Transverse colon (tissue), 4 donors: ENCODE results near the gene NCEH1.

Experiments
- CTCF ChIP-seq, 5 experiments: fragments of 200-600 bp in 3 of 5; fragments of 450-650 bp in 2 of 5; sonication (generic) in 3 of 5; IDR thresholded peaks; 1 replicate in 2 of 5; 2 replicates in 3 of 5; pipeline ENCODE4 v1.5.1; 2016 to 2017; ENCODE audit warnings: antibody characterized with exemption in 5 of 5, inconsistent platforms in 3 of 5, mild to moderate bottlenecking in 2 of 5, moderate library complexity in 1 of 5
- POLR2A ChIP-seq: fragments of 450-650 bp; IDR thresholded peaks from one replicate; pipeline ENCODE4 v1.6.1; 2016; ENCODE audit warnings: antibody characterized with exemption, mild to moderate bottlenecking, moderate library complexity
- POLR2AphosphoS5 ChIP-seq, 3 donors: sonication (generic); formaldehyde crosslinking; IDR thresholded peaks; one replicate each; pipeline ENCODE4 v1.6.1; 2016; ENCODE audit warnings: antibody characterized with exemption in 3 of 3

DNA sequence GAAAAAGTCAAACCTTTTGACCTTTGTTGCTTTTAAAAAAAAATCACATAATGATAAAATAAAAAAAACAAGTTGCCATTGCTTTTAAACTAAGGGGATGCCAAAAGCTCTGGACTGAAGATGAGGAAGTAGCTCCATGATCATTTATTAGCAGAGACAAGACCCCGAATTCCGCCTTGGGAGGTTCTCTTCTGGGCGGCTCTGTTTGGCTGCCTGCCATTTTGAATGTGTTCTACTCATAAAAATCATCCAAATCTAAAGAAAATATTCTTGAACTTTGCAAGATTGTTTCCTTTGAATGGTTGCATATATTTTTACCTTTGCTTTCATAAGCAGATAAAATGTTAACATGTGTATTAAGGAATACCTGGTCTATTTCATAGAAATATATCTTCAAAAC is 63.8 kb downstream of the NCEH1 start:
- TF ChIP-seq CTCF (IDR thresholded peaks at IDR 0.05) (no peak), POLR2A (no peak), POLR2AphosphoS5 (IDR thresholded peaks at IDR 0.05) (no peak)
